ENCODE results near the gene TPO. TPM values are rescaled to one million over a fixed set of nuclear protein-coding genes. Genes with fewer than 3 reads are reported as not detected.

Gene TPO
- polyA plus RNA-seq, 4 donors = 0.34 to 1.7 (median 1.4) TPM; not detected in 1

- WGBS, 3 donors = 85 to 86% (median 85%) methylated on average over 2 of the region's 2 CpGs
- FAIRE-seq (no peak), DNase-seq (no peak)
- Histone ChIP-seq H3K4me3 (ENCODE audit: low read depth in 1 of 3, low read length in 3 of 3) (no peak overlapping the region), H3K4me1 (ENCODE audit: control insufficient read depth in 3 of 3, insufficient read depth in 2 of 3, low read depth in 1 of 3, low read length in 2 of 3) (no peaks in the 10 kb centered on the region), H3K27ac (ENCODE audit: low read depth in 1 of 3, low read length in 2 of 3) (no peak overlapping the region), H3K9me3 (ENCODE audit: control insufficient read depth in 2 of 2, insufficient read depth in 1 of 2, low read depth in 1 of 2, low read length in 1 of 2) (no peaks in the 10 kb centered on the region), H3K27me3 (ENCODE audit: control insufficient read depth in 3 of 3, insufficient read depth in 3 of 3, low read length in 3 of 3) (no peaks in the 10 kb centered on the region), H3K36me3 (ENCODE audit: control insufficient read depth in 3 of 3, insufficient read depth in 2 of 3, low read depth in 1 of 3, low read length in 3 of 3) (no peaks in the 10 kb centered on the region)
These were observed 45.2 kb downstream of the TPO start for GRCh38 chr2:1458432-1458831.

- Histone ChIP-seq H3K27ac (ENCODE audit: low read depth in 1 of 3, low read length in 2 of 3) (no peak overlapping the region), H3K27me3 (ENCODE audit: control insufficient read depth in 3 of 3, insufficient read depth in 3 of 3, low read length in 3 of 3) (no peaks in the 10 kb centered on the region), H3K4me1 (ENCODE audit: control insufficient read depth in 3 of 3, insufficient read depth in 2 of 3, low read depth in 1 of 3, low read length in 2 of 3) (no peaks in the 10 kb centered on the region), H3K4me3 (ENCODE audit: low read depth in 1 of 3, low read length in 3 of 3) (no peak overlapping the region), H3K36me3 (ENCODE audit: control insufficient read depth in 3 of 3, insufficient read depth in 2 of 3, low read depth in 1 of 3, low read length in 3 of 3) (no peaks in the 10 kb centered on the region), H3K9me3 (ENCODE audit: control insufficient read depth in 2 of 2, insufficient read depth in 1 of 2, low read depth in 1 of 2, low read length in 1 of 2) (no peaks in the 10 kb centered on the region)
- DNase-seq (no peak), FAIRE-seq (no peak)
- WGBS, 3 donors = 51 to 56% (median 54%) methylated on average over 7 of the region's 7 CpGs
These were observed 46.5 kb downstream of the TPO start for GRCh38 chr2:1459727-1460126.

DNA sequence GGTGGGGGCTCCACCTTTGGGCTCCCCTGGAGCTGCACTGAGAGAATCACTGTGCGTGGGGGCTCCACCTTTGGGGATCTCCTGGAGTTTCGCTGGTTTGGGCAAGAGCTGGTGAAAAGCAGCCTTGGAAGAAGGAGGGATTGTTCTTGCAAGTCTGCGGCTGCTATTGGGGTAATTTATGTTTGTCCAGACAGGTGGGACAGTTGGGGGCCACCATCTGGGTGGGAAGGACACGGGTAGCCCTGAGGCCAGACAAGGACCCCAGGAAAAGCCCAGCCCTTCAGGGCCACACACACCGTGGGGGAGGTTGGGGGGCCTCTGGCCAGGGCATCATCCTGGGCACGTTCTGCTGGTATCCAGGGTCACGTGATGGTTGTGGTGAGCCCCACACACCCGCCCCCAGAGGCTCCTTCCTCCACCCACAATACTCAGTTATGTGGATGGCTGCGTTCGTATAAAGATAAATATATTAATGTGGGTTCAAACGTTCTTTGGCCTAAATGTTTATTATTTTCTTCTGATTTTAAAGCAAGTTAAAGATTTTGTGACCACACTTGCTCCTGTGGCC, 47.7 kb downstream of the TPO start:
- H3K36me3 ChIP-seq (ENCODE audit: control insufficient read depth in 3 of 3, insufficient read depth in 2 of 3, low read depth in 1 of 3, low read length in 3 of 3) = no peaks in the 10 kb centered on the region
- no peaks in the 10 kb centered on the region for H3K27me3 ChIP-seq (ENCODE audit: control insufficient read depth in 3 of 3, insufficient read depth in 3 of 3, low read length in 3 of 3)
- DNase-seq (no peak), FAIRE-seq (no peak)
- H3K4me1 ChIP-seq (ENCODE audit: control insufficient read depth in 3 of 3, insufficient read depth in 2 of 3, low read depth in 1 of 3, low read length in 2 of 3) = no peaks in the 10 kb centered on the region
- WGBS, 3 donors = 63 to 77% (median 63%) methylated on average over 11 of the region's 11 CpGs
- no peak overlapping the region for H3K27ac ChIP-seq (ENCODE audit: low read depth in 1 of 3, low read length in 2 of 3)
- no peak overlapping the region for H3K4me3 ChIP-seq (ENCODE audit: low read depth in 1 of 3, low read length in 3 of 3)
- no peaks in the 10 kb centered on the region for H3K9me3 ChIP-seq (ENCODE audit: control insufficient read depth in 2 of 2, insufficient read depth in 1 of 2, low read depth in 1 of 2, low read length in 1 of 2)

GRCh38 chr2:1461507-1462390, 48.5 kb downstream of the TPO start:
- Histone ChIP-seq H3K27ac (ENCODE audit: low read depth in 1 of 3, low read length in 2 of 3) (no peak overlapping the region), H3K4me3 (ENCODE audit: low read depth in 1 of 3, low read length in 3 of 3) (no peak overlapping the region), H3K9me3 (ENCODE audit: control insufficient read depth in 2 of 2, insufficient read depth in 1 of 2, low read depth in 1 of 2, low read length in 1 of 2) (no peaks in the 10 kb centered on the region), H3K27me3 (ENCODE audit: control insufficient read depth in 3 of 3, insufficient read depth in 3 of 3, low read length in 3 of 3) (no peaks in the 10 kb centered on the region), H3K36me3 (ENCODE audit: control insufficient read depth in 3 of 3, insufficient read depth in 2 of 3, low read depth in 1 of 3, low read length in 3 of 3) (no peaks in the 10 kb centered on the region), H3K4me1 (ENCODE audit: control insufficient read depth in 3 of 3, insufficient read depth in 2 of 3, low read depth in 1 of 3, low read length in 2 of 3) (no peaks in the 10 kb centered on the region)
- 69 to 76% (median 69%) methylated on average over 28 of the region's 28 CpGs for WGBS, 3 donors
- FAIRE-seq (no peak), DNase-seq (no peak)

DNA sequence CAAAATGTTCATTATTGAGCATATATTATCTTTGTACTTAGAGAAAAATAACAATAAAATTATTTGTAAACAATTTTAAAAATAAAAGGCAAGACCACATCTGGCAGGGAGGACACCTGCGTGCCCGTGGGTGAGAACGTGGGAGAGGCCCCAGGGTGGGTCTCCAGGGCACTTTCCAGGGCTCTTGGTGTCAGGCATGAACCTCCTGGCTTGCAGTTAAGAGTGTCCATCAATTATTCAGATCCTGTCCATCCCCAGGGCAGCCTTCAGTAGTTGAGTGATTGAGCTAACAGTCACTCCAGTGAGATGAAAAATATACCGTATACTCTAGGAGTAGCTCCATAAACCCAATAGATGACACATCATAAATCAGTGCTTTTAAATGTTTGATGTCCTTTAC, 49.7 kb downstream of the TPO start:
- no peaks in the 10 kb centered on the region for H3K36me3 ChIP-seq (ENCODE audit: control insufficient read depth in 3 of 3, insufficient read depth in 2 of 3, low read depth in 1 of 3, low read length in 3 of 3)
- no peak for DNase-seq
- 50 to 63% (median 57%) methylated on average over 4 of the region's 4 CpGs for WGBS, 3 donors
- H3K4me1 ChIP-seq (ENCODE audit: control insufficient read depth in 3 of 3, insufficient read depth in 2 of 3, low read depth in 1 of 3, low read length in 2 of 3) = no peaks in the 10 kb centered on the region
- H3K4me3 ChIP-seq (ENCODE audit: low read depth in 1 of 3, low read length in 3 of 3) = no peak overlapping the region
- H3K9me3 ChIP-seq (ENCODE audit: control insufficient read depth in 2 of 2, insufficient read depth in 1 of 2, low read depth in 1 of 2, low read length in 1 of 2) = no peaks in the 10 kb centered on the region
- H3K27me3 ChIP-seq (ENCODE audit: control insufficient read depth in 3 of 3, insufficient read depth in 3 of 3, low read length in 3 of 3) = no peaks in the 10 kb centered on the region
- FAIRE-seq = no peak
- no peak overlapping the region for H3K27ac ChIP-seq (ENCODE audit: low read depth in 1 of 3, low read length in 2 of 3)

DNA sequence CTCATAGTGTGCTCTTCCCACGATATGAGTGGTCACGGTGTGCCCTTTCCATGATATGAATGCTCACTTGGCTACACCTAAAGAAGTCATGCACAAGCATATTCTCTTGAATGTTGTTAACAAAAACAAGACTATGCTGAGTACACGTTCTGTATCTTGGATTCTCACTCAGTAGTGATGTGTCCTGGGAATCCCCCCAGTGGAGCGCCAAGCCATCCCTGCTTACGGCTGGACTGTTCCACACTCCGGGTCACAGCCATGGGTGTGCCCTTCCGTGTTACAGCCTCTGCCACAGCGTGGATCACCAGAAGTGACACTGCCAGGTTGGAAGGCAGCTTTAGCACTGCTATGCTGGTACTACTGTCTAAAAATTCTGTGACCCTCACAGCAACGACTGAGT, 59.1 kb downstream of the TPO start:
- Histone ChIP-seq H3K27ac (ENCODE audit: low read depth in 1 of 3, low read length in 2 of 3) (no peak overlapping the region), H3K9me3 (ENCODE audit: control insufficient read depth in 2 of 2, insufficient read depth in 1 of 2, low read depth in 1 of 2, low read length in 1 of 2) (peaks cover 0 to 5% of the 10 kb centered on the region in 2 donors), H3K4me1 (ENCODE audit: control insufficient read depth in 3 of 3, insufficient read depth in 2 of 3, low read depth in 1 of 3, low read length in 2 of 3) (no peaks in the 10 kb centered on the region), H3K4me3 (ENCODE audit: low read depth in 1 of 3, low read length in 3 of 3) (no peak overlapping the region), H3K27me3 (ENCODE audit: control insufficient read depth in 3 of 3, insufficient read depth in 3 of 3, low read length in 3 of 3) (no peaks in the 10 kb centered on the region), H3K36me3 (ENCODE audit: control insufficient read depth in 3 of 3, insufficient read depth in 2 of 3, low read depth in 1 of 3, low read length in 3 of 3) (no peaks in the 10 kb centered on the region)
- WGBS, 3 donors = 81 to 84% (median 83%) methylated on average over 9 of the region's 9 CpGs
- no peak for DNase-seq
- FAIRE-seq = no peak

DNA sequence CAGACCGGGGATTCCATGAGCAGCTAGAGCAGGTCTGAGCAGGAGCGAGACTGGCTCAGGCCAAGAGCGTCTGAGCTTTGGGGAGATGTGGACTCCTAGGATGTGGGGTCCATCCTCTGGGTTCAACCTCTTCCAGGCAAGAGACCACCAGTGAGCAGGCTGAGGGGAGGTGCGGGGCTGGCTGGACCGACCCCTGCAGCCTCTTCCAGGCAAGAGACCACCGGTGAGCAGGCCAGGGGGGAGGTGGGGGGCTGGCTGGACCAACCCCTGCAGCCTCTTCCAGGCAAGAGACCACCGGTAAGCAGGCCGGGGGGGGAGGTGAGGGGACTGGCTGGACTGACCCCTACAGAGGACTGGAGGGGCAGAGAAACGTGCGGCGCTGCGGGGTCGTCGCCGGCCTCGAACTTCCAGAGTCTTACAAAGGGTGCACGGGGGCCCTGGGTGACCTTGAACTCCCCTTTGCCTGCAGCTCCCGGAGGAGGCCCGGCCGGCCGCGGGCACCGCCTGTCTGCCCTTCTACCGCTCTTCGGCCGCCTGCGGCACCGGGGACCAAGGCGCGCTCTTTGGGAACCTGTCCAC, 63.4 kb downstream of the TPO start:
- Histone ChIP-seq H3K9me3 (ENCODE audit: control insufficient read depth in 2 of 2, insufficient read depth in 1 of 2, low read depth in 1 of 2, low read length in 1 of 2) (no peaks in the 10 kb centered on the region), H3K27ac (ENCODE audit: low read depth in 1 of 3, low read length in 2 of 3) (no peak overlapping the region), H3K4me3 (ENCODE audit: low read depth in 1 of 3, low read length in 3 of 3) (no peak overlapping the region), H3K4me1 (ENCODE audit: control insufficient read depth in 3 of 3, insufficient read depth in 2 of 3, low read depth in 1 of 3, low read length in 2 of 3) (no peaks in the 10 kb centered on the region), H3K36me3 (ENCODE audit: control insufficient read depth in 3 of 3, insufficient read depth in 2 of 3, low read depth in 1 of 3, low read length in 3 of 3) (no peaks in the 10 kb centered on the region), H3K27me3 (ENCODE audit: control insufficient read depth in 3 of 3, insufficient read depth in 3 of 3, low read length in 3 of 3) (no peaks in the 10 kb centered on the region)
- 89 to 91% (median 91%) methylated on average over 30 of the region's 30 CpGs for WGBS, 3 donors
- no peak for DNase-seq
- no peak for FAIRE-seq

DNA sequence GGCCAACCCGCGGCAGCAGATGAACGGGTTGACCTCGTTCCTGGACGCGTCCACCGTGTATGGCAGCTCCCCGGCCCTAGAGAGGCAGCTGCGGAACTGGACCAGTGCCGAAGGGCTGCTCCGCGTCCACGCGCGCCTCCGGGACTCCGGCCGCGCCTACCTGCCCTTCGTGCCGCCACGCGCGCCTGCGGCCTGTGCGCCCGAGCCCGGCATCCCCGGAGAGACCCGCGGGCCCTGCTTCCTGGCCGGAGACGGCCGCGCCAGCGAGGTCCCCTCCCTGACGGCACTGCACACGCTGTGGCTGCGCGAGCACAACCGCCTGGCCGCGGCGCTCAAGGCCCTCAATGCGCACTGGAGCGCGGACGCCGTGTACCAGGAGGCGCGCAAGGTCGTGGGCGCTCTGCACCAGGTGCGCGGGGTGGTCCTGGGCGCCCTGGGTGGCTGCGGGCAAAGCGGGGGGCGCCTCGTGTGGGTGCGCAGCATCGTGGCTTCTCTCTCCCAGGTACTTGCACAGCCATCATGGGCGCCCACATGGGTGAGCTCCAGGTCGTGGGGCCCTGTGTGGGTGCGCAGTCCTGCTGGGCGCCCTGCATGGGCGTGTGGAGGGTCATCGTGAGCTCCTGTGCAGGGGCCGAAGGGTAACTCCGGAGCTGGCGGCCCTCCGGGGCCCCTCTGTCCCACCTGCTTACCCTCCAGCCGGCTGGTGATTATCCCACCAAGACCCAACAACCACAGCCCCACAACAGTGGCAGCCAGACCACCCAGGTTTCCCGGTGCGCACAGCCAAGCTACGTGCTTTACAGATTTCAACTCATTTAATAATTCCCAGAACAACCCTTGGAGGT, 64.2 kb downstream of the TPO start:
- DNase-seq (no peak), FAIRE-seq (no peak)
- WGBS, 3 donors = 83 to 86% (median 84%) methylated on average over 67 to 76 of the region's 76 CpGs
- Histone ChIP-seq H3K36me3 (ENCODE audit: control insufficient read depth in 3 of 3, insufficient read depth in 2 of 3, low read depth in 1 of 3, low read length in 3 of 3) (no peaks in the 10 kb centered on the region), H3K4me3 (ENCODE audit: low read depth in 1 of 3, low read length in 3 of 3) (no peak overlapping the region), H3K27me3 (ENCODE audit: control insufficient read depth in 3 of 3, insufficient read depth in 3 of 3, low read length in 3 of 3) (no peaks in the 10 kb centered on the region), H3K9me3 (ENCODE audit: control insufficient read depth in 2 of 2, insufficient read depth in 1 of 2, low read depth in 1 of 2, low read length in 1 of 2) (no peaks in the 10 kb centered on the region), H3K4me1 (ENCODE audit: control insufficient read depth in 3 of 3, insufficient read depth in 2 of 3, low read depth in 1 of 3, low read length in 2 of 3) (no peaks in the 10 kb centered on the region), H3K27ac (ENCODE audit: low read depth in 1 of 3, low read length in 2 of 3) (no peak overlapping the region)

All from small intestine (tissue), 7 donors.